A673 (cell line): ENCODE measurements around the gene PNKD. TPM values are rescaled to one million over a fixed set of nuclear protein-coding genes. Genes with fewer than 3 reads are reported as not detected.

ENCODE experiments used
- BruUV-seq: library from RNA; stranded (reverse); fragments of 400-500 nt; replicated peaks from 2 replicates; lab custom pipeline; 2021; lab: Mats Ljungman, UMichigan
- CTCF ChIA-PET: fragments of 300-600 bp; sonication (Branson Sonifier 250); formaldehyde crosslinking; loops from one replicate; lab custom pipeline; 2022; ENCODE audit warnings: antibody characterized with exemption; lab: Charles Lee
- POLR2A ChIA-PET: fragments of 300-600 bp; sonication (Branson Sonifier 250); formaldehyde crosslinking; loops from one replicate; lab custom pipeline; 2022; ENCODE audit warnings: antibody characterized with exemption; ENCODE audit not compliant: low non-redundant PET; lab: Charles Lee
- DNase-seq: peaks from one replicate; pipeline ENCODE4 v3.0.0-alpha.2; 2015; ENCODE audit warnings: low spot score
- H3K27ac ChIP-seq: fragments of 200-600 bp; sonication (generic); 2 replicates; pipeline ENCODE4 v1.5.1; 2016; ENCODE audit warnings: mixed run types, low read depth, mild to moderate bottlenecking, mixed read lengths, antibody characterized with exemption, low read length; ENCODE audit not compliant: poor library complexity, severe bottlenecking
- H3K27me3 ChIP-seq: fragments of 200-600 bp; sonication (generic); replicated peaks from 2 replicates; pipeline ENCODE4 v1.6.1; 2017; ENCODE audit warnings: mixed run types, low read depth, mild to moderate bottlenecking, mixed read lengths, antibody characterized with exemption, low read length; ENCODE audit not compliant: insufficient read depth, poor library complexity
- H3K36me3 ChIP-seq: fragments of 200-600 bp; sonication (generic); 2 replicates; pipeline ENCODE4 v1.6.1; 2016; ENCODE audit warnings: mixed run types, mild to moderate bottlenecking, mixed read lengths, antibody characterized with exemption, low read length; ENCODE audit not compliant: insufficient read depth, poor library complexity, severe bottlenecking
- H3K4me1 ChIP-seq: fragments of 200-600 bp; sonication (generic); 2 replicates; pipeline ENCODE4 v1.6.1; 2017; ENCODE audit warnings: mixed run types, mild to moderate bottlenecking, mixed read lengths, antibody characterized with exemption, low read length; ENCODE audit not compliant: insufficient read depth, poor library complexity, severe bottlenecking
- H3K4me3 ChIP-seq: fragments of 200-600 bp; sonication (generic); 2 replicates; pipeline ENCODE4 v1.5.1; 2016; ENCODE audit warnings: low read depth, mixed run types, mild to moderate bottlenecking, mixed read lengths, low read length; ENCODE audit not compliant: poor library complexity, severe bottlenecking
- H3K9me3 ChIP-seq: fragments of 200-600 bp; sonication (generic); 2 replicates; pipeline ENCODE4 v1.6.1; 2016; ENCODE audit warnings: mixed run types, low read depth, mild to moderate bottlenecking, mixed read lengths, antibody characterized with exemption, low read length; ENCODE audit not compliant: poor library complexity, severe bottlenecking
- EZH2 ChIP-seq: fragments of 200-600 bp; sonication (generic); IDR thresholded peaks from 2 replicates; pipeline ENCODE4 v1.6.1; 2017; ENCODE audit warnings: borderline replicate concordance, low read depth, mild to moderate bottlenecking, mixed read lengths, antibody characterized with exemption, low read length; ENCODE audit not compliant: poor library complexity, severe bottlenecking
- intact Hi-C: fragments of 100-400 bp; cut with micrococcal nuclease; formaldehyde crosslinking; loops from one replicate; pipeline ENCODE4 v1.10.0; 2022; ENCODE audit not compliant: unreplicated experiment
- total RNA-seq: library from RNA; stranded (reverse); gene quantifications from 2 replicates; pipeline ENCODE4 v1.2.3, GENCODE V29; 2021
- TF ChIP-seq, protein P1 (sequence below): fragments of 300-800, 200-600 bp; sonication (generic); conservative IDR thresholded peaks from 2 replicates; pipeline ENCODE4 v1.5.1; 2017; ENCODE audit warnings: low read depth, mild to moderate bottlenecking, antibody characterized with exemption, low read length, moderate library complexity, mixed read lengths

PNKD gene
- total RNA-seq, 1 experiment from 2014 or later = 36.7 TPM

DNA sequence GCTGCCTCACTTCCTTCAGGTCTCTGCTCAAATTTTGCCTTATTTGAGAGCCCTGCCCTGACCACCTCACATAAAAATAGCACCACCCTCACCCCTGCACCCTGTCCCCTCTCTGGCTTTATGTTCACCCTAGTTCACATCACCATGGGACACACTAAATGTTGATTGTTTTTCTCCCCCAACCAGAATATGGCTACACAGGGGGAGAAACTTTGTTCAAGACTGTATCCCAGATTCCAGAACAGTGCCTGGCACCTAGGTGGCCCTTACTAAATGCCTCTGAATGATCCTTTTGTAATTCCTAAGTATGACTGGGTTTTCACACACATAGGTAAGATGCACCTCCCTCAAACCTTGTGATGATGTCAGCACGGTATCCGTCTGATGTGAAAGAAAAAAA lies 58.0 kb downstream of the PNKD start:
- no peak overlapping the region for H3K27ac ChIP-seq
- ChIA-PET POLR2A (interaction anchor here (0.7 kb wide), 1 partner anchor 83 kb away, joined by 10 read pairs; no protein-coding TSS in a partner anchor), CTCF (no interaction called here)
- no TSS peak for BruUV-seq
- no peaks in the 10 kb centered on the region for H3K36me3 ChIP-seq
- peaks cover 9% of the 10 kb centered on the region for H3K4me1 ChIP-seq
- no peak overlapping the region for H3K4me3 ChIP-seq
- H3K27me3 ChIP-seq = no peaks in the 10 kb centered on the region
- no peak for DNase-seq
- H3K9me3 ChIP-seq = no peaks in the 10 kb centered on the region
- TF ChIP-seq, protein P1, sequence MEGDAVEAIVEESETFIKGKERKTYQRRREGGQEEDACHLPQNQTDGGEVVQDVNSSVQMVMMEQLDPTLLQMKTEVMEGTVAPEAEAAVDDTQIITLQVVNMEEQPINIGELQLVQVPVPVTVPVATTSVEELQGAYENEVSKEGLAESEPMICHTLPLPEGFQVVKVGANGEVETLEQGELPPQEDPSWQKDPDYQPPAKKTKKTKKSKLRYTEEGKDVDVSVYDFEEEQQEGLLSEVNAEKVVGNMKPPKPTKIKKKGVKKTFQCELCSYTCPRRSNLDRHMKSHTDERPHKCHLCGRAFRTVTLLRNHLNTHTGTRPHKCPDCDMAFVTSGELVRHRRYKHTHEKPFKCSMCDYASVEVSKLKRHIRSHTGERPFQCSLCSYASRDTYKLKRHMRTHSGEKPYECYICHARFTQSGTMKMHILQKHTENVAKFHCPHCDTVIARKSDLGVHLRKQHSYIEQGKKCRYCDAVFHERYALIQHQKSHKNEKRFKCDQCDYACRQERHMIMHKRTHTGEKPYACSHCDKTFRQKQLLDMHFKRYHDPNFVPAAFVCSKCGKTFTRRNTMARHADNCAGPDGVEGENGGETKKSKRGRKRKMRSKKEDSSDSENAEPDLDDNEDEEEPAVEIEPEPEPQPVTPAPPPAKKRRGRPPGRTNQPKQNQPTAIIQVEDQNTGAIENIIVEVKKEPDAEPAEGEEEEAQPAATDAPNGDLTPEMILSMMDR = no peak
- no peak for TF ChIP-seq EZH2
- intact Hi-C loops = no loop called here

DNA sequence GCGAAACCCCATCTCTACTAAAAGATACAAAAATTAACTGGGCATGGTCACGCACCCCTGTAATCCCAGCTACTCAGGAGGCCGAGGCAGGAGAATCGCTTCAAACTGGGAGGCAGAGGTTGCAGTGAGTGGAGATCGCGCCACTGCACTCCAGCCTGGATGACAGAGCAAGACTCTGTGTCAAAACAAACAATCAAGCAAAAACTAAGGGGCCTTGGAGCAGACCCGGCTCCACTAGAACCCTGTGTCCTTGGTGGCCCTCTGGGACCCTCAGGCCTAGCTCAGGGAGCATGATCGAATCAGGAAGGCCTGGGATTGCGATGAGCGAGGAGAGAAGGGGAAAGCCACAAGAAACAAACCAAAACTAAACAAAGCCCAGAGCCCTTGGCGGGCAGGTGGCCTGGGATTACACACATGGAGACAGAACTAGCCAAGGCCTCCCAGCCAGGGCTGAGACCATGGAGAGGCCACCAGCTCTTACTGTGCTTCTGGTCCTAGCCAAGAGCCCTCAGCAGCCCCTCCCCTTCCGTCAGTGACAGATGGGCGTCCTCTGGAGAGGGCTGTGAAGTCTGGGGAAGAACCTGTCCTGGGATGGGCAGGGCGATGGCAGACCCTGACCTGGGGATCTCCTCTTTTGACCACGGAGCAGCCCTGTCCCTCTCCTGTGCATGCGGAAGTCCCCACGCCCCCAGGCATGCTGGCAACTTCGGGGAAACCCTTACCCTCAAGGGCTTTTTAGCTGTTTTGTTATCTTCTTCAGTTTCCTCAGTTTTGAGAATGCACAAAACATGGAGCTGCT lies 58.9 kb downstream of the PNKD start:
- Histone ChIP-seq H3K4me3 (no peak overlapping the region), H3K36me3 (no peaks in the 10 kb centered on the region), H3K4me1 (peaks cover 3% of the 10 kb centered on the region), H3K9me3 (no peaks in the 10 kb centered on the region), H3K27me3 (no peaks in the 10 kb centered on the region), H3K27ac (no peak overlapping the region)
- no TSS peak for BruUV-seq
- intact Hi-C loops = no loop called here
- ChIA-PET POLR2A (no interaction called here), CTCF (no interaction called here)
- TF ChIP-seq, protein P1 = no peak
- no peak for TF ChIP-seq EZH2
- DNase-seq = no peak

DNA sequence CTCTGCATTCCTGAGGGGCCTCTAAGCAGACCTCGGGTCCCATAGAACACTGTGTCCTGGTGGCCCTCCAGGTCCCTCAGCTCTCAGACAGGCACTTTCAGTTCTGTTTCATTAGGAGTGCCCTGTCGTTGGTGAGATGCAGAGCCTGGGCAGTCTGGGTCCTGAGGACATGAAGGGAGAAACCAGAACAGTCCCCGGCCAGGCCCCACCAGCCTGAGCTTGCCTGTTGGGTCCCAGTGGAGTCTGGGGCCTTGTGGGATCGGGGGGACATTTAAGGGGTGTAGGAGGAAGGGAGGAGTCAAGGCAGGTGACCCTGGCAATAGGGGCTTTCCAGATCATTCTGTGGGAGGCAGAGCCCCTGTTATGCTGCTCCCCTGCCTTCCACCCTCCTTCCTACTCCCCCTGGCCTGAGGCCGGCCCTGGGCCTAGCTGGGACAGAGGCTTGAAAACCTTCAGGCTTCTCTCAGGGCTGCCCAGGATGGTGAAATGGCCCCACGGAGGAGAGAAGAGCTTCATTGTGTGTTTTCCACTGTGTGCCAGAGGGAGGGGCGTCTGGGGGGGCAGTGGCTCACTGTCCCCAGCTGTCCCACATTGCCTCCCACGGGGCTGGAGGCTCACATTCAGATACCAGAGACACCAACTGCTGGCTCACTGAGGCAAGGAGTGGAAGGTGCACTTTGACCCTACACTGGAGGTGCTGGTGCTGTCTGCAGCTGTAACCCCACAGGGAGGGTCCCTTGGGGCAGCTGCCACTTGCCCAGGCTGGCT lies 59.7 kb downstream of the PNKD start:
- no peak for TF ChIP-seq EZH2
- TF ChIP-seq, protein P1 = no peak
- no TSS peak for BruUV-seq
- Histone ChIP-seq H3K27me3 (no peaks in the 10 kb centered on the region), H3K27ac (no peak overlapping the region), H3K4me1 (no peaks in the 10 kb centered on the region), H3K36me3 (no peaks in the 10 kb centered on the region), H3K9me3 (no peaks in the 10 kb centered on the region), H3K4me3 (no peak overlapping the region)
- DNase-seq = no peak
- CTCF ChIA-PET = no interaction called here
- POLR2A ChIA-PET = no interaction called here
- intact Hi-C loops = no loop called here
